Measurements from ENCODE around the gene DNAH12. TPM values are rescaled to one million over a fixed set of nuclear protein-coding genes. Genes with fewer than 3 reads are reported as not detected.

DNAH12 gene
- total and polyA plus RNA-seq, 2 experiments from 2014 or later = not detected

GRCh38 chr3:57279685-57280084 lies 264.5 kb downstream of the DNAH12 start:
- Histone ChIP-seq H3K79me2 (replicated peaks; ENCODE audit: insufficient read depth) (no peaks in the 10 kb centered on the region), H2AFZ (no peak overlapping the region), H3F3A (replicated peaks; ENCODE audit: low read depth) (no peaks in the 10 kb centered on the region), H3K4me1 (ENCODE audit: insufficient read depth) (no peaks in the 10 kb centered on the region), H3K9me2 (ENCODE audit: insufficient read depth) (no peaks in the 10 kb centered on the region), H3K4me3 (no peak overlapping the region), H4K20me1 (replicated peaks; ENCODE audit: insufficient read depth) (no peaks in the 10 kb centered on the region), H3K4me2 (no peak overlapping the region), H3K27ac (ENCODE audit: low read depth) (no peak overlapping the region), H3K27me3 (ENCODE audit: insufficient read depth) (no peaks in the 10 kb centered on the region), H3K36me3 (ENCODE audit: insufficient read depth) (no peaks in the 10 kb centered on the region; the same call in 1 of the 2 replicates)
- H3K36me3 Mint-ChIP-seq (ENCODE audit: low read depth) = peaks cover 17% of the 10 kb centered on the region; the same call in 2 of the 3 replicates
- no peak overlapping the region for H3K4me3 Mint-ChIP-seq
- TF ChIP-seq ZNF462 (CRISPR knock-in tag; IDR thresholded peaks at IDR 0.05) (no peak), EZH2 (IDR thresholded peaks at IDR 0.05; ENCODE audit: low read depth, unreplicated experiment) (no peak), CREB1 (CRISPR knock-in tag; IDR thresholded peaks at IDR 0.05; ENCODE audit: low read depth) (no peak), POLR2AphosphoS5 (IDR thresholded peaks at IDR 0.05; ENCODE audit: low read depth) (no peak), REST (IDR thresholded peaks at IDR 0.05; ENCODE audit: unreplicated experiment) (no peak), NANOG (IDR thresholded peaks at IDR 0.05; ENCODE audit: borderline replicate concordance) (no peak)
- H3K9me3 Mint-ChIP-seq = peaks cover 14% of the 10 kb centered on the region
- H3K4me1 Mint-ChIP-seq = no peaks in the 10 kb centered on the region
- ATAC-seq (no peak), DNase-seq (ENCODE audit: low spot score) (no peak)
- H3K27ac Mint-ChIP-seq = no peak overlapping the region
- no peaks in the 10 kb centered on the region for H3K27me3 Mint-ChIP-seq (ENCODE audit: insufficient read depth, low read depth, poor library complexity)

All from GM23338 (cell line).